GM12801 (cell line): Measurements from ENCODE around the gene CRYBG1.

Source experiments
- CTCF ChIP-seq: IDR thresholded peaks from one replicate; pipeline ENCODE4 v1.5.1; 2011; ENCODE audit warnings: control low read depth; ENCODE audit not compliant: insufficient read length; ENCODE audit errors: extremely low read depth

The CRYBG1 gene

GRCh38 chr6:106600329-106600728 is 239.8 kb downstream of the CRYBG1 start:
- no peak for TF ChIP-seq CTCF

GRCh38 chr6:106608080-106608668 is 247.7 kb downstream of the CRYBG1 start:
- no peak for TF ChIP-seq CTCF

GRCh38 chr6:106609699-106610098 is 249.2 kb downstream of the CRYBG1 start:
- no peak for TF ChIP-seq CTCF

- no peak for TF ChIP-seq CTCF
Observed at GRCh38 chr6:106611030-106611429, 250.5 kb downstream of the CRYBG1 start.

- no peak for TF ChIP-seq CTCF
Observed at GRCh38 chr6:106612671-106613416, 252.3 kb downstream of the CRYBG1 start.

GRCh38 chr6:106613590-106613989 is 253.1 kb downstream of the CRYBG1 start:
- TF ChIP-seq CTCF = no peak

- TF ChIP-seq CTCF = no peak
Observed at GRCh38 chr6:106614166-106614565, 253.6 kb downstream of the CRYBG1 start.
